GM12891 (cell line): Measurements from ENCODE around the gene ST14.

Source experiments
- POLR2A ChIP-seq: IDR thresholded peaks from 2 replicates; pipeline ENCODE4 v1.6.1; 2011; ENCODE audit warnings: low read depth, low read length, control low read depth
- POLR2AphosphoS5 ChIP-seq: IDR thresholded peaks from 2 replicates; pipeline ENCODE4 v1.6.1; 2011; ENCODE audit warnings: low read depth, low read length, control low read depth
- POU2F2 ChIP-seq: IDR thresholded peaks from 2 replicates; pipeline ENCODE4 v1.6.1; 2011; ENCODE audit warnings: low read depth, mild to moderate bottlenecking, control low read depth, low read length, moderate library complexity
- SPI1 ChIP-seq: IDR thresholded peaks from 2 replicates; pipeline ENCODE4 v1.6.1; 2011; ENCODE audit warnings: low read depth, low read length, control low read depth
- TAF1 ChIP-seq: IDR thresholded peaks from 2 replicates; pipeline ENCODE4 v1.6.1; 2011; ENCODE audit warnings: low read depth, low read length, control low read depth

- no peak for TF ChIP-seq POLR2A
- no peak for TF ChIP-seq POLR2AphosphoS5
- no peak for TF ChIP-seq TAF1
- TF ChIP-seq SPI1, result no peak
- no peak for TF ChIP-seq POU2F2
Measured at GRCh38 chr11:130206141-130206540, 46.6 kb downstream of the ST14 start.
